Measurements from ENCODE around the gene LZTS3. TPM values are rescaled to one million over a fixed set of nuclear protein-coding genes. Genes with fewer than 3 reads are reported as not detected.

LZTS3 gene
- total and polyA plus RNA-seq, 2 of the 13 experiments (the other 11 are each of a cell fraction or from before 2014, with no cell fraction given) = 10.1 to 31.3 TPM

DNA sequence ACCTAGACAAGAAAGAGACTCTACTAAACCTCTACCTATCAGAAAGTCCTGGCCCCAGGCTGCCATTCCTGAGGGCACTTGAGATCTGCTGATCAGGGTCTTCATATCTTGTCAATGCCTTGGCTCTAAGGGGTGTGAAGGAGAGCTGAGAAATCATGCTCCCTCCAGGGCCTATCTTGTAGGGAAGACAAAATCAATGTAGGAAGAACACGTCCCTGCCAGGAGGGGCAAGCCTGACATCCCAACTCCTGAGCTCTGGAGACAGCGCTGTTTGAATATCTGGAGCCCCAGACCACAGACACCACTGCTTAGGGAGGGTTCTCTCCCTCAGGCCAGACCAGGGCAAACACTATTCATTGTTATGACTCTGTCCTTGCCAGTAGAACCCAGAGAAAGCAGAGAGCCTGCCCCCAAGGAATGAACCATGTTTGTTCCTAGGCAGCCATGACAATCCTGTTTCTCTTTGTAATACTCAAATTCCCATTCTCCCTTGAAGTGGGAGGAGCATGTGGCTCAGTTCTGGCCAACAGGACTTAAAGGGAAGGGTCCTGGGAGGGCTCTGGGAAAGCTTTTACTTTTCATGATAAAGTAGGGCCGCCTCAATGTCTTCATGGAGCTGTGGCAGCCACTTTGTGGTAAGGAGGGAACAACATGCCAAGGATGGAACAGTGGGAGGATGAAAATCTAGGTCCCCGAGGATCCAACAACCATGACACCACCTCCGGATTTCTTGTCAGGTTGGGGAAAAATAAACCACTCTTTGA lies 11.9 kb downstream of the LZTS3 start (continued):
- TF ChIP-seq MXD4 (CRISPR knock-in tag; IDR thresholded peaks at IDR 0.05) (no peak), ZSCAN20 (CRISPR knock-in tag; IDR thresholded peaks at IDR 0.05; ENCODE audit: borderline replicate concordance) (no peak), SALL1 (CRISPR knock-in tag; IDR thresholded peaks at IDR 0.05) (peak; percentile 44), YY1 (IDR thresholded peaks at IDR 0.05; ENCODE audit: insufficient read depth, insufficient replicate concordance, low read depth, low read length) (peak; percentile 56), ZNF501 (CRISPR knock-in tag; IDR thresholded peaks at IDR 0.05) (peak; percentile 60; the same call in 1 of the 2 replicates), ARID4A (CRISPR knock-in tag; IDR thresholded peaks at IDR 0.05; ENCODE audit: borderline replicate concordance) (0 out of 2 replicates have a peak, but pooled peaks have one; percentile 10), NR2F1 (CRISPR knock-in tag; IDR thresholded peaks at IDR 0.05) (no peak), FOXP1 (IDR thresholded peaks at IDR 0.05) (no peak), FOXP1 (CRISPR knock-in tag; IDR thresholded peaks at IDR 0.05) (no peak), ZNF660 (CRISPR knock-in tag; IDR thresholded peaks at IDR 0.05; ENCODE audit: borderline replicate concordance, low read depth) (no peak), ZNF607 (CRISPR knock-in tag; IDR thresholded peaks at IDR 0.05; ENCODE audit: borderline replicate concordance) (0 out of 2 replicates have a peak, but pooled peaks have one; percentile 52), ZMYM3 (CRISPR knock-in tag; IDR thresholded peaks at IDR 0.05) (peak; percentile 77), ZNF615 (CRISPR knock-in tag; IDR thresholded peaks at IDR 0.05; ENCODE audit: borderline replicate concordance) (0 out of 2 replicates have a peak, but pooled peaks have one; percentile 52), POLR2AphosphoS5 (IDR thresholded peaks at IDR 0.05; ENCODE audit: low read depth, low read length) (peak; percentile 50; the same call in 1 of the 2 replicates)
- TF ChIP-seq, protein P1, sequence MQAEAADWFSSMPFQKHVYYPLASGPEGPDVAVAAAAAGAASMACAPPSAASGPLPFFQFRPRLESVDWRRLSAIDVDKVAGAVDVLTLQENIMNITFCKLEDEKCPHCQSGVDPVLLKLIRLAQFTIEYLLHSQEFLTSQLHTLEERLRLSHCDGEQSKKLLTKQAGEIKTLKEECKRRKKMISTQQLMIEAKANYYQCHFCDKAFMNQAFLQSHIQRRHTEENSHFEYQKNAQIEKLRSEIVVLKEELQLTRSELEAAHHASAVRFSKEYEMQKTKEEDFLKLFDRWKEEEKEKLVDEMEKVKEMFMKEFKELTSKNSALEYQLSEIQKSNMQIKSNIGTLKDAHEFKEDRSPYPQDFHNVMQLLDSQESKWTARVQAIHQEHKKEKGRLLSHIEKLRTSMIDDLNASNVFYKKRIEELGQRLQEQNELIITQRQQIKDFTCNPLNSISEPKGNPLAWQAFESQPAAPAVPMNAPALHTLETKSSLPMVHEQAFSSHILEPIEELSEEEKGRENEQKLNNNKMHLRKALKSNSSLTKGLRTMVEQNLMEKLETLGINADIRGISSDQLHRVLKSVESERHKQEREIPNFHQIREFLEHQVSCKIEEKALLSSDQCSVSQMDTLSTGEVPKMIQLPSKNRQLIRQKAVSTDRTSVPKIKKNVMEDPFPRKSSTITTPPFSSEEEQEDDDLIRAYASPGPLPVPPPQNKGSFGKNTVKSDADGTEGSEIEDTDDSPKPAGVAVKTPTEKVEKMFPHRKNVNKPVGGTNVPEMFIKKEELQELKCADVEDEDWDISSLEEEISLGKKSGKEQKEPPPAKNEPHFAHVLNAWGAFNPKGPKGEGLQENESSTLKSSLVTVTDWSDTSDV (CRISPR knock-in tag; IDR thresholded peaks at IDR 0.05) = 0 out of 2 replicates have a peak, but pooled peaks have one; percentile 25
- TF ChIP-seq, protein P2, sequence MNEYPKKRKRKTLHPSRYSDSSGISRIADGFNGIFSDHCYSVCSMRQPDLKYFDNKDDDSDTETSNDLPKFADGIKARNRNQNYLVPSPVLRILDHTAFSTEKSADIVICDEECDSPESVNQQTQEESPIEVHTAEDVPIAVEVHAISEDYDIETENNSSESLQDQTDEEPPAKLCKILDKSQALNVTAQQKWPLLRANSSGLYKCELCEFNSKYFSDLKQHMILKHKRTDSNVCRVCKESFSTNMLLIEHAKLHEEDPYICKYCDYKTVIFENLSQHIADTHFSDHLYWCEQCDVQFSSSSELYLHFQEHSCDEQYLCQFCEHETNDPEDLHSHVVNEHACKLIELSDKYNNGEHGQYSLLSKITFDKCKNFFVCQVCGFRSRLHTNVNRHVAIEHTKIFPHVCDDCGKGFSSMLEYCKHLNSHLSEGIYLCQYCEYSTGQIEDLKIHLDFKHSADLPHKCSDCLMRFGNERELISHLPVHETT (CRISPR knock-in tag; conservative IDR thresholded peaks at IDR 0.05) = no peak
- TF ChIP-seq, protein P3, sequence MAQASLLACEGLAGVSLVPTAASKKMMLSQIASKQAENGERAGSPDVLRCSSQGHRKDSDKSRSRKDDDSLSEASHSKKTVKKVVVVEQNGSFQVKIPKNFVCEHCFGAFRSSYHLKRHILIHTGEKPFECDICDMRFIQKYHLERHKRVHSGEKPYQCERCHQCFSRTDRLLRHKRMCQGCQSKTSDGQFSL (CRISPR knock-in tag; IDR thresholded peaks at IDR 0.05) = no peak
